Measurements from ENCODE around the gene GLG1.
"Not testable (repeated sequence)": the region's sequence is repeated elsewhere in the genome, so short reads cannot be mapped to it uniquely, and the experiment has no call there.

GLG1 gene

DNA sequence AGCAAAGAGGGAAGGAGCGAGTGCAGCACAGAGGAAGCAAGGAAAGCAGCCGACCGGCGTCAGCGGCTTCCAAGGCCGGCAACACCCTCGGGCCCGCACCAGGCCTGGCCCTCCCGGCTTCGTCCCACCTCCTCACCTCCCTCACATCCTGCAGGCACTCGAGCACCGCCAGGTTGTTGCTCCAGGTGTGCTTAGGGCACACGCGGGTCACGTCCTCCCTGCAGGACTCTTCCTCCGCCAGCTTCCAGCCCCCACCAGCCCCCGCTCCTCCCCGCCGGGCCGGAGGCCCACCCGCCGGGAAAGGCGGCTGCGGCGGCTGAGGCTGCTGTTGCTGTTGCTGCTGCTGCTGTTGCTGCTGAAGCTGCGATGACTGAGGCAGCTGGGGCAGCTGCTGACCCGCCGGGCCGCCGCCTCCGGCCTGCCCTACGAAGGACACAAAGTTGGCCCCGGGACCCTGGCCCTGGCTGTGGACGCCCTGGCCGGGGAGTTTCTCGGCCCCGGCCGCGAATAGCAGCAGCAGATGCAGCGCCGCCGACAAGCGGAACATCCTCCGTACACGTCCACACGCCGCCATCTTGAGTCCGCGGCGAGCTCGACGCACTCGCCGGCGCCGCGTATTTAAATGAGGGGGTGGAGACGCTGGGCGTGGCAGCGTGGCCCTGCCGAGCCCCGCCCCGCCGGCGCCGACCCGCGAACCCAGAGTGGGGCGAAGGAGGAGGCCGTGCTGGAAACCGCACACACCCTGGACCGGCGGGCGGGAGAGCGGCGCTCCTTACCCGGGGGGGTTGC, at the start of gene GLG1:
Gene GLG1, minus strand, starts transcription at position 594 of the 789 bp plus-strand sequence. Its CDS starts 20 bp downstream, at position 574.
- peak; percentile 97 for DNase-seq (ENCODE audit: low spot score)

DNA sequence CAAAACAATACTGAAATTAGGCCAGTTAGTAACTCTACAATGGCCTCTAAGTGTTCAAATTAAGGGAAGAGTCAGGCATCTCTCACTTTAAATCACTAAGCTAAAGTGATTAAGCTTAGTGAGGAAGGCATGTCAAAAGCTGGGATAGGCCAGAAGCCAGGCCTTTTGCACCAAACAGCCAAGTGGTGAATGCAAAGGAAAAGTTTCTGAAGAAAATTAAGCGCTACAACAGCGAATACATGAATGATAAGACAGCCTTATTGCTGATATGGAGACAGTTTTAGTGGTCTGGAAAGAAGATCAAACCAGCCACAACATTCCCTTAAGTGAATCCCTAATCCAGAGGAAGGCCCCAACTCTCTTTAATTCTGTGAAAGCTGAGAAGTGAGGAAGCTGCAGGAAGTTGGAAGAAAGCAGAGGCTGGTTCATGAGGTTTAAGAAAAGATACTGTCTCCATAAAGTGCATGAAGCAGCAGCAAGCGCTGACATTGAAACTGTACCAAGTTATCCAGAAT, 47.7 kb upstream of the GLG1 start:
- no peak for DNase-seq (ENCODE audit: low spot score)

DNA sequence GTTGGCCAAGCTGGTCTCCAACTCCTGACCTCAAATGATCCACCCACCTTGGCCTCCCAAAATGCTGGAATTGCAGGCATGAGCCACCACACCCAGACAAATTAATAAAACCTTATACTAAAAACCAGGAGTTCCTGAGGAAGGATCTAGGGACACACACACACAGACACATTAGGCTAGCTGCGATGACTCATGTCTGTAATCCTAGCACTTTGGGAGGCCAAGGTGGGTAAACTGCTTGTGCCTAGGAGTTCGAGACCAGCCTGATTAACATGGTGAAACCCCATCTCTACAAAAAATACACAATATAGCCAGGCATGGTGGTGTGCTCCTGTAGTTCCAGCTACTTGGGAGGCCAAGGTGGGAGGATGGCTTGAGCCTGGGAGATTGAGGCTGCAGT, 46.0 kb upstream of the GLG1 start:
- not testable (repeated sequence) for DNase-seq (ENCODE audit: low spot score)

DNA sequence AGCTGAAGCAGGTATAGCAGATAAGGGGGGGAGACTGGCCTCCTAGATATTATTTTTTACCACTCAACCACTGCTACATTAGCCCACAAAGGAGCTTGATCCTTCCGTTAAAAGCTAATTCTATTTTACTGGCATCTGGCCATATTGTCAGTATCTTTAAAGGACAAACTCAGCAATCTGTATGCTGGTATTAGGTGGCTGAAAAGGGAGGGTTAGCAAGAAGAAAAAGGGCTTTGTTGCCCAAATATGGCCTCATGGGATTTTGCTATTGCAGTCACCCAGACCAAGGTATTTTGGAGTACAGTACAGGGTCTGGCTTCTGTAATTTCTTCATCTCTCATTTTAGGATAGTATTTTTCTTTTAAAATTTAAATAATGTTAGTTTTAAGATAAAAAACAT, 45.3 kb upstream of the GLG1 start:
- DNase-seq (ENCODE audit: low spot score): no peak

DNA sequence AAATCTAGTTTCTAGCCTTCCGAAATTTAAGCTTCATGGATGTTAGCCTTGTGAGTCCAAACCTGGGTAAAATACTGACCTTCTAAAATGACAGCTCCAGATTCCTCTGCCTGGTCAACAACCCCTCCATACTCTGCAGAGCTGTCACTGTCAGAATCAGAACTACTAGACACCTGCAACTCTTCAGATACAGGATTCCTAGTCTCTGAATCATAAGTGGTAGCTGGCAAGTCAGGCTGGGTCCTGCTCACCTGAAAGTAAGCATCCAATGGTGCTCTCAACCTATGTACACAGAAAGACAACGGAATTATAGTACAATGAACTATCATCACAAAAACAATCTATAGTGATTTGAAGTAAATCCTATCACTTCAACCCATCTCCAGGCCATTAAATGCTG, 44.9 kb upstream of the GLG1 start:
- DNase-seq (ENCODE audit: low spot score): no peak

DNA sequence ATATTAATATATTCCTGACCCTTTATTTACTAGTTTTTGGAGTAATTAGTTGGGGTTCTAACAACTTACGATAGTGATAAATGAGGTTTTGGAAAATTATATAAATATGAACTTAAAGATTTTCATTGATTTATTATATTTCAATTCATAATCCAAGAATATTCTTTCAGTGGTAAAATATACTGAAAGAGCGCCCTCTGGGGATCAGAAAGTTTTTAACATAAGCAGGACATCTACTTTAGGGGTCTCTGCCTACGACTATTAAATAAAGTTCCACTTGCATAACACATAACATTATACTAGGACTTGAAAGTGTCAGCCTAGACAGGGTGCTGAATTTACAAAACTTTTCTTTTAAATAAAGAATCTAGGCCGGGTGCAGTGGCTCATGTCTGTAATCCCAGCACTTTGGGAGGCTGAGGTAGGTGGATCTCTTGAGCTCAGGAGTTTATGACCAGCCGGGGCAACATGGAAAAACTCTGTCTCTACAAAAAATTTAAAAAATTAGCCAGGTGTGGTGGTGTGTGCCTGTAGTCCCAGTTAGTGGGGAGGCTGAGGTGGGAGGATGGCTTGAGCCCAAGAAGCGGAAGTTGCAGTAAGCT, 44.2 kb upstream of the GLG1 start:
- DNase-seq (ENCODE audit: low spot score): no peak

DNA sequence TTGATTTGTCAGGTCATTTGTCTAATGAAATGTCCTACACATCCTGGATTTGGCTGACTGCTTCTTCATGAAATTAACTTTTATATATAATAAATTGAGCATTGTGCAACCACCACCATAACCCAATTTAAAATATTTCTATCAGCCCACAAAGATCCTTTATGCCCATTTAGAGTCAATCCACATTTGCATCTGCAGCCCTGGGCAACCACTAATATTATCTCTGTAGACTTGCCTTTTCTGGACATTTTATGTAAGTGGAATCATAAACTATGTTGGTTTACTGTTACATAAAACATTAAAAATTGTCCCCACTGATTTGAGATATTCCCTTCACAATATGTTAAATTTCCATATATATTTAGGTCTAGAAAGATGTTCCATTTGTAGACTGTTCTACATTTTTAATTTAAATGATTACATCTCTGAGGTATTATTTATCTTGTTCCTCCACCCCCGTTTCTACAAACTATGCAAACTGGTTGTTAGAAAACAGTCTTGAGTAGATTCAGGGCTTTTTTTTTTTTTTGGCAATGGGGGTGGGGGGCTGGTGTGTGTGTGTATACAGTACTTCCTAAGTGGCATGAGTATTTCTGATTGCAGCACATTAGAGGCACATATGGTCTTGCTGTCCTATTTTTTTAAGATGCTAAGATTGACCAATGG, 43.1 kb upstream of the GLG1 start:
- DNase-seq (ENCODE audit: low spot score): no peak

DNA sequence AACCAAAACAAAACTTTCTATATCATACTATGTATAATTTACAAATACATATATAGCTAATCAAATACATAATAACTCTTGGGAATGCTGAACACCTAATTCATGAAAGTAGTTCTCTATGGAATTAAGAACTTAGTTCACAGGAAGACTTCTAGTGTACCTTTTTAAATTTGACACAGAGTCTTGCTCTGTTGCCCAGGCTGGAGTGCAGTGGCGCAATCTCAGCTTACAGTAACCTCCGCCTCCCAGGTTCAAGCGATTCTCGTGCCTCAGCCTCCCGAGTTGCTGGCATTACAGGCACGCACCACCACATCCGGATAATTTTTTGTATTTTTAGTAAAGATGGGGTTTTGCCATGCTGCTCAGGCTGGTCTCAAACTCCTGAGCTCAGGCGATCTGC, 35.1 kb upstream of the GLG1 start:
- DNase-seq (ENCODE audit: low spot score): no peak

DNA sequence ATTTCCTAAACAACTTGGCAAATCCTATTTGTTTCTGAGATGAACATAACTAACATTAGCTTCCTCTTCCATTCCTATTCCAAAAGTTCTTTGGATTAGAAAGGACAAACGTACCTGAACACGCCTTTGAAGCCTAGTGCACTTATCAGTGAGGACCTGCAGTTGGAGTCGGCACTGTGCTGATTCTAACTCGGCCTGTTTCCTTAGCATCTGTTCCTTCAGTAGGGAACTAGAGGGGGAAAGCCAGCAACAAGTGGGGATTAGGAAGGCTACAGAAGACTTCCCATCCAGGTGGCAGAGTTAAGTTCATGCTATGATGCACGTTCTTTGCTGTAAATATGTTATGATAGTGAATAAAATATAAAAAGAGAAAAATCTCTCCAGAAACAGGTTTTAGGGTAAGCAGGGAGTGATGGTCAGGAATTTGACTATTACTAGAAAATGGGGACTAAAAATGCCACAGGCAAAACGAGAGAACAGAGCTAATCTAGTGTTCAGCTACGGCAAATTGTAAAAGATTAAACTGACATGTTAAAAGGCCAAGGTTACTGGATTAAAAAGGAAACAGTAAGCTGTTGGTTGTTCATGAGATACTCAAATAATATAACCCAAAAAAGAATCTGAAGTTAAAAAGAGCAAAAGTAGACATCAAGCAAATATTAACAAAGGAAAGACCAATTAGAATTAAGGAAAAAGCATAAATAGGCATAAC, 31.0 kb upstream of the GLG1 start:
- DNase-seq (ENCODE audit: low spot score): no peak

DNA sequence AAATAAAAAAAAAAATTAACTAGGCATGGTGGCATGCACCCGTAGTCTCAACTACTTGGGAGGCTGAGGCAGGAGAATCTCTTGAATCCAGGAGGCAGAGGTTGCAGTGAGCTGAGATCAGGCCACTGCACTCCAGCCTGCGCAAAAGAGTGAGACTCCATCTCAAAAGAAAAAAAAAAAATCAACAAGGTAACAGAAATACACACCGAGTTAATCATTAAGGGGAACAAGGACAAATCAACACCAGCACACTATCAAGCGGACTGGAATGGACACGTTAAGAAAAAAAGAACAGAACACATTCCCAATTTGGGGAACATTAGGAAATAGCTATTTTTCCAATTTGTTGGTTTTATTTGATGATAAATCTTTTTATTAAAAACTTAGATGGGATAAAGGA, 28.4 kb upstream of the GLG1 start:
- DNase-seq (ENCODE audit: low spot score): no peak

DNA sequence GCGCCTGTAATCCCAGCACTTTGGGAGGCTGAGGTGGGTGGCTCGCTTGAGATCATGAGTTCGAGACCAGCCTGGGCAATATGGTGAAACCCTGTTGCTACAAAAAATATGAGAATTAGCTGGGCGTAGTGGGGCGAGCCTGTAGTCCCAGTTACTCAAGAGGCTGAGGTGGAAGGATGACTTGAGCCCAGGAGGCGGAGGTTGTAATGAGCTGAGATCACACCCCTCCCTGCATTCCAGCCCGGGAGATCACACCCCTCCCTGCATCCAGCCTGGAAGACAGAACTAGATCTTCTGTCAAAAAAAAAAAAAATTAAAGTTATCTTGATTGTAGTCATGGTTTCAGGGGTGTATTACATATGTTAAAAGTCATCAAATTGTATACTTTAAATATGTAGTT, 26.8 kb upstream of the GLG1 start:
- DNase-seq (ENCODE audit: low spot score): no peak

DNA sequence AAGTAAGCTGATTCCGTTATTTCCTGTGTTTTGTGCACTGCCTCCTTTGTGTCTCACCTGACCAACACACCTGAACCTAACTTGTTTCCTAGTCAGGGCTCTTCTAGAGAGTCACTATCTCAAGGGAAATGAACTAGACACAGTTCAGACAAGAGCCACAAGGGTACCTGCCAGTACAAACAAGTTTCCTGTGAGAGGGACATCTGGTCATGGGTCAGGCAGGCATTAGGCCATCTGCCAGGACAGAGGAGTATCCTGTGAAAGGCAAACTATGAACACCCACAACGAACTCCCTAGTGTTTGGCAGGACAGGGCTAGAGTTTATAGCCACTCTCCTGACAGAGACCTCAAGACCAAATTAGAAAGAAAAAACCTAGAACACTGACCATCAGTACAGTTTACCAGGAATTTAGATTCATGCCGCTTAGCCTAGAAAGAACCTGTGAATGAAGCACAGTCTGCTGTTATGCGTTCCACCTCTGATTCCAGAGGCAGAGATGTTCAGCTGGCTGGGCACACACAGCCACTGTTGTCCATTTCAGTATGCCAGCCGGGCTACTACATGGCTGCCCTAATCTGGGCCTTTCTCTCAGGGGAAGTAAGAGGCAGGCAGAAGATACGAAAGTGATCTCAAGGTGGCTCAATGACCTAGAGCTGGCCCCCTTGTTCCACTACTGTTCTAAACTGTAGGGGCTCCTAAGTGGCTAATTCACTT, 20.7 kb upstream of the GLG1 start:
- no peak for DNase-seq (ENCODE audit: low spot score)

DNA sequence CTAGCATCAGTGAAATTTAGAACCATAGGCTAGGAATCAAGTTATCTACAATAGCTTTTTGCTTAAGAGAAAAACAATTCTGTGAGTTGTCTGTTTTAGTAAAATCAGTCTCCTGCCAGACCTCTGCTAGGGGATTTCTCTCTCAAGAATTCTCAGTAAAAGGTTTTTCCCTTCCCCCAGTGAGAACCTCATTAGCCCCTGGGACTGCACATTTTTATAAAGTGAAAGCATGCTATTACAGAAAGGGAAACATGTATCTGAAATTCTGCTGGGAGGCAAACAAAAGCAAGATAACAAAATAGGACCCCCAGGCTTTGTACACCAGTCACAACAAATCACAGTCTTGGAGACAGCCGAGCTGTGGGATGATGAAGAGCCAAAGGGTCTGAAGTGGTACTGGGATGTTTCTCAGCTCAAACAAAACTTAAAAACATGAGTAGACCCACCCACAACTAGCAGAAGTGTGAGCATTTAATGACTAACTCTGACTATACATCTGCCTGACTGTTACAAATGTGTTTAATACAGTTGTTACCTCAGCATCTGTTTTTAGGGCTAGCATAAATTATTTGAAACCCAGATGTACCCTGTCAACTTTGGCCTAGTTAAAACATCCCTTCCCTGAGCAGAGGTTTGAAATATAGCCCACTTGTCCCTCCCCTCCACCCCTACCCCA, 20.0 kb upstream of the GLG1 start:
- DNase-seq (ENCODE audit: low spot score): no peak

DNA sequence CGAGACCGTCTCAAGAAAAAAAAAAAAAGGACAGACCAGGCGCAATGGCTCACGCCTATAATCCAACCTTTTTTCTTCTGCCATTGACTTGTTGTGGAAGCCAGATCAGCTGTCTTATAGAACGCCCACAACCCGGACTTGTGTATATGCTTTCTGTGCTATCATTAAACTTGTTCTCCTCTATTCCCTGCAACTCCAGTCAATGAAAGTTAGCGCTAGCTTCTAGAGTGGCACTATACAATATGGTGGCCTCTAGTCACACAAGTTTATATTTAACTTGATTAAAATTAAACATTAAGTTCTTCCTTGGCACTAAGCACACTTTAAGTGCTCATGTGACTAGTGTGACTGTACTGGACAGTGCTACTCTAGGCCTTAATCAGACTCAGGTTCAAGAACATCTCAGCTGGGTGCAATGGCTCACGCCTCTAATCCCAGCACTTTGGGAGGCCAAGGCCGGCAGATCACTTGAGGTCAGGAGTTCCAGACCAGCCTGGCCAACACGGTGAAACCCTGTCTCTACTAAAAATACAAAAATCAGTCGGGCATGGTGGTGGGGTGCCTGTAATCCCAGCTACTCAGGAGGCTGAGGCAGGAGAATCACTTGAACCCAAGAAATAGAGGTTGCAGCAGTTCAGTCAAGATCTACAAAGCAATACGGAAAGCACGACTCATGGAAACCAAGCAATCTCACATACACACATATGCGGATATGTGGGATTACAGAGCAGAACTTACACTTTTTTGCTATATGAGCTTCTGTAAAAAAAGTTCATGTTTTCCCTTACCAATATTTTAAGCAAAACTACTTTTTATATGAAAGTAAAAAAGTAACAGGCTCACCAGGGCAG, 18.8 kb upstream of the GLG1 start:
- DNase-seq (ENCODE audit: low spot score): no peak

DNA sequence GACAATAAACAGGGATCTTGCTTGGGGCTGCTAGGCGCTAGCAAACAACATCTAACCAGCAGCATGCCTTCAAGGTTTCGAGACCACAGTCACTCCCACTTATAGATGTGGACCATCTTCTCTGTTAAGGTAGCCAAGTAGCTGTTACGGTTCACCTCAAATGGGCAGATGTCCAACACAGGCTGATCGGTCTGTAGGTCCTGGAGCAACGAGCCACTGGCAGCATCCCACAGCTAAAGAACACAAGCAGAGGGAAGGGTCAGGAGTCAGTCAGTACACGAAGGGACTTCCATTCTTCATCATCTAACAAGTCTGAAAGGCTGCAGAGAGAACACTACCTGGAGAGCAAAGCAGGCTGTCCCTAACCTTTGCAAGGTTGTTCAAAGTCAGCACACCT, 16.9 kb upstream of the GLG1 start:
- no peak for DNase-seq (ENCODE audit: low spot score)

DNA sequence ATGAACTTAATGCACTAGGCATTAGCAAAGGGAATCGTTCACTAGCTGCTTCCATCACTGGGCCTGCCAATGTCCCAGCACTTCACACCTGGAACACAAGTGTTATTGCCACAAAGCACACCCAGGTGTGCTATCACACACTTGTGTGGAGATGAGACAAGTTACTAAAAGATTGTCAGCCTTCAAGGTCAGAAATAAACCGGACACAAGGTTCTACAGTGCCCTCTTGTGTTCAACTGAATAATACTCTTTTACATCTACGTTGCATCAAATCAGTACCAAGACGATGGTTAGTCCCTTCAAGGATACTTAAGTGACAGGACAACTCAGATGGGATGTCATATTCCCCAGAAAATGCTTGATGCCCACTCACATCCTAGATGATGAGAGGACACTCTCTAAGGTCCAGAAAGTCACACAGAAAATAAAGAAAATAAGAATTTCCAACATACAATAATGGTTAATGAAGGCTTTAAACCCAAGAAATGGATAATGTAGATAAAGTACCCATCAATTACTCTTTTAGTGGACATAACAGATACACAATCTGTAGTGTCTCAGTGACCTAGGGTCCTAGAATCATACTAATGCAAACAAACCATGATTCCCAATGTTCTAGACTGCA, 16.4 kb upstream of the GLG1 start:
- DNase-seq (ENCODE audit: low spot score): peak; percentile 58

DNA sequence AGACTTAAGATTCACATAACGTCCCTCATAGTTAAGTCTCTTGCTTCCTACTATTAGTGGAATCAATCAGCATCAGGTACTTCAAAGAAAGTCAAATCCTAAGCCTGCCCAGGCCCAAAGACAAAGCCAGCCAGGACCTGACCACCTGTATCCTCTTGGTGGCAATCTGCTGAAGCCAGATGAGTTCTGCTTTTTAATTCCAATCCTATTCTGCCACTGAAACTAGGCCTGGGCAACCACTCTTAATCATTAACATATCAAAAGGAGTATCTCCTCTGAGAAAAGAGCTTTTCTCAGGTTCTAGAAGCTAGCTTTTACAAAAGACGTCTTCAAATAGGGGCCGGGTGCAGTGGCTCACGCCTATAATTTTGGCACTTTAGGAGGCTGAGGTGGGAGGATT, 15.1 kb upstream of the GLG1 start:
- no peak for DNase-seq (ENCODE audit: low spot score)

DNA sequence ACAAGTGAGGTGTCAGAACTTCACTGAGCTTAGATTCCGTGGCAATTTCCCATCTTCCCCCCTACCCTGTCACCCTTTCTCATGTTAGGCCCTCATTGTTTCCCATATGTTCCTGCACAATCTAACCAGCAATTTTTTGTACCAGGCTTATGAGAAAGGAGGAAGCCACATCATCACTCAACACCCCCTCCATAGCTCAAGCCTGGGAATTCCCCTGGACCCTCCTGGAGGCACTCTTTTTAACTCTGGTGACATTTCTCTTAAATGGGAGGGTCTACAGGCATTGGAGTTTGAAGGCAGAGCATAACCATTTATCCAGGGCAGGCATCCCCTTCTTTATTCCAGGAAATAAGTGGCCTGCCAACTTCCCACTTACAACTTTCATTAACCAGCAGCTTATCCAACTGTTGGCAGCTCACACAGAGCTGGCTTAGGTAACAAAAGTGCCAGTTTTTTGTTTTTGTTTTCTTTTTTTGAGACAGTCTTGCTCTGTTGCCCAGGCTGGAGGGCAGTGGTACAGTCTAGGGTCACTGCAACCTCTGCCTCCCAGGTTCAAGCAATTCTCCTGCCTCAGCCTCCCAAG, 10.4 kb upstream of the GLG1 start:
- no peak for DNase-seq (ENCODE audit: low spot score)

DNA sequence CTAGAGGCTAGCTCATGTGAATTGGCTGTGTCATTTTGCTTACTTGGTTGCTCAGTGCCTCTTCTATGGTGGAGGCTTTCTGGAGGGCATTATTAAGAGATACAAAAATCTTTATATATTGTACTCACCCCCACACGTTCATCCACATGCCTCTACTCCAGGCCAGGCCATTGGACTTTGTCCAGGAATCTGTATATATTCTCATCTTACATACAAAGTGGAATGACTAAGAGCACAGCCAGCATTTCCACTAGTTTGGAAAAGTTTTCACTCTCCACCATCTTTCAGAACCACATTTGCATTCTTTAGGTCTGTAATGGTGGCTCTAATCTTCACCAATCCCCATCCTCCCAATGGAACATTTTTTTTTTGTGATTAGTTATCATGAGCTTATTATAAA, 4.8 kb upstream of the GLG1 start:
- no peak for DNase-seq (ENCODE audit: low spot score)

Data from AG20443 (cell line).